GM21825 (cell line): ENCODE measurements around the gene CMC1.

Experiments
- ATAC-seq: cut with Tn5 transposase; IDR thresholded peaks from one replicate; pipeline ENCODE4 v1.9.1; 2021; ENCODE audit warnings: mild to moderate bottlenecking, moderate library complexity; ENCODE audit not compliant: unreplicated experiment

Gene CMC1

GRCh38 chr3:28349469-28350000, 108.1 kb downstream of the CMC1 start:
- no peak for ATAC-seq
